Panc1 (cell line): ENCODE data around the gene HOXC9. TPM values are rescaled to one million over a fixed set of nuclear protein-coding genes. Genes with fewer than 3 reads are reported as not detected.

Experiments
- ATAC-seq: fragments of 200-7000 bp; cut with Tn5 transposase; 2 replicates; pipeline ENCODE4 v1.9.1; 2020; ENCODE audit warnings: mild to moderate bottlenecking, moderate library complexity
- BruUV-seq: library from RNA; stranded (reverse); fragments of 400-500 nt; replicated peaks from 2 replicates; lab custom pipeline; 2021; lab: Mats Ljungman, UMichigan
- CTCF ChIA-PET: fragments of 300-600 bp; sonication (Branson Sonifier 250); formaldehyde crosslinking; loops from one replicate; lab custom pipeline; 2022; ENCODE audit warnings: antibody characterized with exemption; lab: Charles Lee
- POLR2A ChIA-PET: fragments of 300-600 bp; sonication (Branson Sonifier 250); formaldehyde crosslinking; loops from one replicate; lab custom pipeline; 2022; ENCODE audit warnings: antibody characterized with exemption; lab: Charles Lee
- DNase-seq: peaks from one replicate; pipeline ENCODE4 v3.0.0-alpha.2; 2010; ENCODE audit warnings: low read depth, low spot score
- H3K27ac ChIP-seq: 2 replicates; pipeline ENCODE4 v1.5.1; 2011; ENCODE audit warnings: mild to moderate bottlenecking, low read length, inconsistent platforms
- H3K27me3 ChIP-seq: fragments of 200-500 bp; sonication (Bioruptor generic); 2 replicates; pipeline ENCODE4 v1.6.0; 2014; ENCODE audit warnings: low read length, inconsistent platforms; ENCODE audit not compliant: control insufficient read depth, insufficient read depth
- H3K36me3 ChIP-seq: fragments of 200-500 bp; sonication (Bioruptor generic); 2 replicates; pipeline ENCODE4 v1.5.1; 2014; ENCODE audit warnings: inconsistent platforms, mild to moderate bottlenecking, low read length, moderate library complexity; ENCODE audit not compliant: control insufficient read depth, insufficient read depth
- H3K4me1 ChIP-seq: 2 replicates; pipeline ENCODE4 v1.5.1; 2011; ENCODE audit warnings: inconsistent platforms, mild to moderate bottlenecking, low read length, moderate library complexity; ENCODE audit not compliant: control insufficient read depth, insufficient read depth
- H3K4me3 ChIP-seq, 2 experiments: 2 replicates each; pipeline ENCODE4 v1.5.1; 2011 to 2012; ENCODE audit warnings: low read depth in 2 of 2, low read length in 2 of 2, mild to moderate bottlenecking in 2 of 2, inconsistent platforms in 1 of 2, moderate library complexity in 1 of 2
- H3K9me3 ChIP-seq: fragments of 200-500 bp; sonication (Bioruptor generic); 2 replicates; pipeline ENCODE4 v1.5.1; 2014; ENCODE audit warnings: low read depth, mild to moderate bottlenecking, inconsistent platforms, low read length, moderate library complexity; ENCODE audit not compliant: control insufficient read depth, insufficient read depth
- POLR2AphosphoS5 ChIP-seq: IDR thresholded peaks from 2 replicates; pipeline ENCODE4 v1.6.1; 2012; ENCODE audit warnings: mild to moderate bottlenecking, low read depth, low read length, moderate library complexity
- SIN3A ChIP-seq: IDR thresholded peaks from 2 replicates; pipeline ENCODE4 v1.6.1; 2012; ENCODE audit warnings: low read depth, mild to moderate bottlenecking, low read length, moderate library complexity, borderline replicate concordance; ENCODE audit not compliant: insufficient read depth
- TCF7L2 ChIP-seq: IDR thresholded peaks from 2 replicates; pipeline ENCODE4 v1.6.1; 2011; ENCODE audit warnings: mild to moderate bottlenecking, low read depth, low read length, inconsistent platforms
- in situ Hi-C: cut with HindIII; loops from 2 replicates; pipeline ENCODE4 v1.10.0; 2016; ENCODE audit warnings: low sequenced_read_pairs, low pct_unique_long_range_greater_than_20kb
- intact Hi-C: fragments of 100-400 bp; cut with micrococcal nuclease; formaldehyde crosslinking; loops from one replicate; pipeline ENCODE4 v1.10.0; 2022; ENCODE audit not compliant: unreplicated experiment
- total RNA-seq: library from RNA; stranded (reverse); gene quantifications from one replicate; pipeline ENCODE4 v1.2.1, GENCODE V29; 2021; ENCODE audit not compliant: unreplicated experiment
- TF ChIP-seq, protein P1 (sequence below): fragments of 450-650 bp; IDR thresholded peaks from 2 replicates; pipeline ENCODE4 v1.5.1; 2017; ENCODE audit warnings: mild to moderate bottlenecking
- TF ChIP-seq, protein P2 (sequence below), 2 experiments: IDR thresholded peaks; 2 replicates each; pipeline ENCODE4 v1.6.1; 2011 to 2012; ENCODE audit warnings: low read depth in 2 of 2, control low read depth in 1 of 2, low read length in 1 of 2, mild to moderate bottlenecking in 1 of 2, moderate library complexity in 1 of 2; ENCODE audit not compliant: insufficient read depth in 1 of 2

The HOXC9 gene
- total RNA-seq, 1 experiment from 2014 or later: 37.2 TPM

DNA sequence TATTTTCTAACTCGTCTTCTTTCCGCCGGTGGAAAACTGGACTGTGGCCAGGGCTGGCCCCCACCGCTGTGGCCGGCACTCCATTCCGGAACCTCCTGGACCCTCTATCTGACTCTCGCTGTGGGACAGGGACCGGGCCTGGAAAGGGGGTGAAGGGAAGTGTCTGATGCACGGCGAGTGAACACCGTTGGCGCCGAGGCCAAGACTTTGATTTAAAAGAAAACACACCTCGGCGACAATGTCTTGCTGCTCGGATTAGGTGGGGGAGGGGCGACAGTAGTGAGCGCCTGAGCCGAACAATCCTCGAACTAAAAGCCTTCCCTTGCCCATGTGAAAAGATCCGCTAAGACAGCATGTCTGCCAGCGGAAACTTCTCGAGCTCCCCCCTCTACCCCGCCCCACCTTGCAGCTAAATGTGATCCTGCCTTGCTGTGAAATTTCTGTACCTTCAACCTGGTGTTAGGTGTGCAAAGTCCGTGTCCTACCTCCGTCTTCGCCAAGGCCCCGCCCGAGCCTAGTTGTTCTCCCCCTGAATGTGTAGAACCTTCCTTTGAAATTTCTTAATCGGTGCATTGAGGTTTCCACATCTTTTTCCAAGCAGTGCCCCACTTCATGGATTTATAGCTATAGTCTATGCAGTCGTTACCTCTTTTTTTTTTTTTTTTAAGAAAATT is 24.3 kb upstream of the HOXC9 start:
- Histone ChIP-seq H3K36me3 (no peaks in the 10 kb centered on the region), H3K27me3 (no peaks in the 10 kb centered on the region), H3K4me3 (peak overlapping the region; percentile 77 to 85), H3K27ac (peak overlapping the region; percentile 100), H3K9me3 (no peaks in the 10 kb centered on the region), H3K4me1 (peaks cover 68% of the 10 kb centered on the region)
- ATAC-seq (no peak), DNase-seq (no peak)
- intact Hi-C loops: no loop called here
- ChIA-PET CTCF (interaction anchor here (0.5 to 1.0 kb wide), 3 partner anchors 218 to 227 kb away, joined by 3 to 4 read pairs (median 3); no protein-coding TSS in a partner anchor), POLR2A (interaction anchor here (0.5 to 1.1 kb wide), 3 partner anchors 24 to 311 kb away, joined by 3 to 6 read pairs (median 4); partner anchors contain the start of gene HOXC9)
- peak; percentile 51; the same call in 1 of the 2 replicates for TF ChIP-seq POLR2AphosphoS5
- no peak for TF ChIP-seq TCF7L2
- no TSS peak for BruUV-seq
- in situ Hi-C loops: no loop called here

DNA sequence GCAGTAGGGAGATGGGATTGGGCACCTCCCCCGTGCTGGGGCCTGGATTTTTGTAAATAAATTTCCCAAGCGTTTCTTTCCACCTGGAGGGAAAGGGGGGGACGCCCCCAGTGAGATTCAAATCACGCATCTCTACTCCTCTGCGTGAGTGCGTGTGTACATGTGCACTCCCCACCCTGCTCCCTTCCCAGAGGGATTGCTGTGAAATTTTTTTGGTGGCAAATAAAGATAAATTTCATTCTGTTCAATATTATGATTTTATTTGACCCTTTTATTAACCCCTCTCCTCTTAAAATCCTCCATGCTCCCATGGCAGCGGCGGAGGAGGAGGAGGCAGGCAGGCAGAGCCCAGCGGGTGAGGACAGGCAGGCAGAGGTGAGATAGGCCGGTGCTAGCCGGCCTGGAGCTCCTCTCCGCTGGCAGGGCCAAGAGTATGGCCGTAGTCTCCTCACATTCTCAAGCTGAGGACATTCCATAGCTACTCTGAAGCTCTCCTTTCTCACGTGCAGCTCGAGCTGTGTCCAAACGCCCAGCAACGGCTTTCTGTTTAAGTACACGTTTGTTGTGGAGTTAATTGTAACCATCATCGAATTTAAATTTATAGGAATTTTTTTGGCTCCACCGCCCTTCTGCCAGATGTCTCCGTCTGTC is 23.7 kb upstream of the HOXC9 start:
- ChIA-PET POLR2A (interaction anchor here (0.5 to 1.1 kb wide), 4 partner anchors 24 to 311 kb away, joined by 3 to 8 read pairs (median 5); partner anchors contain the start of gene HOXC9), CTCF (interaction anchor here (0.5 to 1.0 kb wide), 3 partner anchors 146 to 227 kb away, joined by 3 to 5 read pairs (median 4); no protein-coding TSS in a partner anchor)
- peak overlapping the region; percentile 77 to 85 for H3K4me3 ChIP-seq
- in situ Hi-C loops: no loop called here
- no TSS peak for BruUV-seq
- no peak for DNase-seq
- intact Hi-C loops: no loop called here
- ATAC-seq: no peak; the same call in 1 of the 2 replicates
- TF ChIP-seq POLR2AphosphoS5: no peak
- TF ChIP-seq, protein P1, sequence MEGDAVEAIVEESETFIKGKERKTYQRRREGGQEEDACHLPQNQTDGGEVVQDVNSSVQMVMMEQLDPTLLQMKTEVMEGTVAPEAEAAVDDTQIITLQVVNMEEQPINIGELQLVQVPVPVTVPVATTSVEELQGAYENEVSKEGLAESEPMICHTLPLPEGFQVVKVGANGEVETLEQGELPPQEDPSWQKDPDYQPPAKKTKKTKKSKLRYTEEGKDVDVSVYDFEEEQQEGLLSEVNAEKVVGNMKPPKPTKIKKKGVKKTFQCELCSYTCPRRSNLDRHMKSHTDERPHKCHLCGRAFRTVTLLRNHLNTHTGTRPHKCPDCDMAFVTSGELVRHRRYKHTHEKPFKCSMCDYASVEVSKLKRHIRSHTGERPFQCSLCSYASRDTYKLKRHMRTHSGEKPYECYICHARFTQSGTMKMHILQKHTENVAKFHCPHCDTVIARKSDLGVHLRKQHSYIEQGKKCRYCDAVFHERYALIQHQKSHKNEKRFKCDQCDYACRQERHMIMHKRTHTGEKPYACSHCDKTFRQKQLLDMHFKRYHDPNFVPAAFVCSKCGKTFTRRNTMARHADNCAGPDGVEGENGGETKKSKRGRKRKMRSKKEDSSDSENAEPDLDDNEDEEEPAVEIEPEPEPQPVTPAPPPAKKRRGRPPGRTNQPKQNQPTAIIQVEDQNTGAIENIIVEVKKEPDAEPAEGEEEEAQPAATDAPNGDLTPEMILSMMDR: no peak
- TF ChIP-seq TCF7L2: no peak
- TF ChIP-seq, protein P2, sequence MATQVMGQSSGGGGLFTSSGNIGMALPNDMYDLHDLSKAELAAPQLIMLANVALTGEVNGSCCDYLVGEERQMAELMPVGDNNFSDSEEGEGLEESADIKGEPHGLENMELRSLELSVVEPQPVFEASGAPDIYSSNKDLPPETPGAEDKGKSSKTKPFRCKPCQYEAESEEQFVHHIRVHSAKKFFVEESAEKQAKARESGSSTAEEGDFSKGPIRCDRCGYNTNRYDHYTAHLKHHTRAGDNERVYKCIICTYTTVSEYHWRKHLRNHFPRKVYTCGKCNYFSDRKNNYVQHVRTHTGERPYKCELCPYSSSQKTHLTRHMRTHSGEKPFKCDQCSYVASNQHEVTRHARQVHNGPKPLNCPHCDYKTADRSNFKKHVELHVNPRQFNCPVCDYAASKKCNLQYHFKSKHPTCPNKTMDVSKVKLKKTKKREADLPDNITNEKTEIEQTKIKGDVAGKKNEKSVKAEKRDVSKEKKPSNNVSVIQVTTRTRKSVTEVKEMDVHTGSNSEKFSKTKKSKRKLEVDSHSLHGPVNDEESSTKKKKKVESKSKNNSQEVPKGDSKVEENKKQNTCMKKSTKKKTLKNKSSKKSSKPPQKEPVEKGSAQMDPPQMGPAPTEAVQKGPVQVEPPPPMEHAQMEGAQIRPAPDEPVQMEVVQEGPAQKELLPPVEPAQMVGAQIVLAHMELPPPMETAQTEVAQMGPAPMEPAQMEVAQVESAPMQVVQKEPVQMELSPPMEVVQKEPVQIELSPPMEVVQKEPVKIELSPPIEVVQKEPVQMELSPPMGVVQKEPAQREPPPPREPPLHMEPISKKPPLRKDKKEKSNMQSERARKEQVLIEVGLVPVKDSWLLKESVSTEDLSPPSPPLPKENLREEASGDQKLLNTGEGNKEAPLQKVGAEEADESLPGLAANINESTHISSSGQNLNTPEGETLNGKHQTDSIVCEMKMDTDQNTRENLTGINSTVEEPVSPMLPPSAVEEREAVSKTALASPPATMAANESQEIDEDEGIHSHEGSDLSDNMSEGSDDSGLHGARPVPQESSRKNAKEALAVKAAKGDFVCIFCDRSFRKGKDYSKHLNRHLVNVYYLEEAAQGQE (IDR thresholded peaks at IDR 0.05; ENCODE audit: insufficient read depth in 1 of 2, low read depth in 2 of 2, low read length in 1 of 2): no peak
- no peak for TF ChIP-seq SIN3A
- H3K27me3 ChIP-seq: no peaks in the 10 kb centered on the region
- H3K36me3 ChIP-seq: no peaks in the 10 kb centered on the region
- H3K27ac ChIP-seq: peak overlapping the region; percentile 100
- no peaks in the 10 kb centered on the region for H3K9me3 ChIP-seq
- peaks cover 68% of the 10 kb centered on the region for H3K4me1 ChIP-seq
